Mesothelial cell of epicardium (in vitro differentiated cells): ENCODE measurements around the gene SUPV3L1. TPM values are rescaled to one million over a fixed set of nuclear protein-coding genes. Genes with fewer than 3 reads are reported as not detected.

Experiments
- DNase-seq, 2 experiments: peaks; one replicate each; pipeline ENCODE4 v3.0.0; 2021; ENCODE audit warnings: low spot score in 2 of 2; ENCODE audit not compliant: unreplicated experiment in 2 of 2
- H3K27ac Mint-ChIP-seq: 2 replicates; pipeline ENCODE4 v1.8.0; 2021; ENCODE audit warnings: mixed read lengths
- H3K27me3 Mint-ChIP-seq: 2 replicates; pipeline ENCODE4 v1.8.0; 2021; ENCODE audit warnings: low read depth, mixed read lengths
- H3K36me3 Mint-ChIP-seq: 2 replicates; pipeline ENCODE4 v1.8.0; 2021; ENCODE audit warnings: mixed read lengths
- H3K4me1 Mint-ChIP-seq: 2 replicates; pipeline ENCODE4 v1.8.0; 2021; ENCODE audit warnings: mixed read lengths
- H3K4me3 Mint-ChIP-seq: 2 replicates; pipeline ENCODE4 v1.8.0; 2021; ENCODE audit warnings: mild to moderate bottlenecking, moderate library complexity, mixed read lengths
- H3K9me3 Mint-ChIP-seq: 2 replicates; pipeline ENCODE4 v1.8.0; 2021; ENCODE audit warnings: mixed read lengths
- CTCF ChIP-seq: fragments of 200-600 bp; sonication (generic); IDR thresholded peaks from one replicate; pipeline ENCODE4 v1.5.0; 2021; ENCODE audit warnings: antibody characterized with exemption; ENCODE audit not compliant: unreplicated experiment
- total RNA-seq: library from RNA; stranded (reverse); gene quantifications from 3 replicates; pipeline ENCODE4 v1.2.1, GENCODE V29; 2021

SUPV3L1 gene
- total RNA-seq, 1 donor from 2014 or later, result 38.0 TPM

GRCh38 chr10:69180525-69181204, 631 bp downstream of the SUPV3L1 start:
- no peak for DNase-seq
- peaks cover 21% of the 10 kb centered on the region for H3K4me1 Mint-ChIP-seq
- H3K36me3 Mint-ChIP-seq, result no peaks in the 10 kb centered on the region
- H3K27me3 Mint-ChIP-seq, result no peaks in the 10 kb centered on the region
- H3K4me3 Mint-ChIP-seq, result peak overlapping the region; percentile 95
- H3K27ac Mint-ChIP-seq, result peak overlapping the region; percentile 100
- no peaks in the 10 kb centered on the region for H3K9me3 Mint-ChIP-seq
- no peak for TF ChIP-seq CTCF

DNA sequence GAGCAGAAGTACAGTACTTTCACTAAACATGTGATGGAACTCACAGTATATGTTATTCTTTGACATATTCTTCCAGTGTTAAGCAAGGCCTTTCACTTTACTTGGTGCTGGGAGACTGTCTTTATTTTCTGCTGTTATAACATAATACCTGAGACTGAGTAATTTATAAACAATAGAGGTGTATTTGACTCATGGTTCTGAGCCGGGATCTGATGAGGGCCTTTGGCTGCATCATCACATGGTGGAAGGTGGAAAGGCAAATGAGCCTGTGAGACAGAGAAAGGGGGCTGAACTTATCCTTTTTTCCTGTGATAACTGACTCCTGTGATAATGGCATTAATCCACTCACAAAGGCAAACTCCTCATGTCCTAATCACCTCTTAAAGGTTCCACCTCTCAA, 1.4 kb downstream of the SUPV3L1 start:
- Mint-ChIP-seq H3K27ac (peak overlapping the region; percentile 100), H3K27me3 (no peaks in the 10 kb centered on the region), H3K4me3 (peak overlapping the region; percentile 95), H3K4me1 (peaks cover 21% of the 10 kb centered on the region), H3K9me3 (no peaks in the 10 kb centered on the region), H3K36me3 (no peaks in the 10 kb centered on the region)
- TF ChIP-seq CTCF, result no peak
- DNase-seq, result no peak

DNA sequence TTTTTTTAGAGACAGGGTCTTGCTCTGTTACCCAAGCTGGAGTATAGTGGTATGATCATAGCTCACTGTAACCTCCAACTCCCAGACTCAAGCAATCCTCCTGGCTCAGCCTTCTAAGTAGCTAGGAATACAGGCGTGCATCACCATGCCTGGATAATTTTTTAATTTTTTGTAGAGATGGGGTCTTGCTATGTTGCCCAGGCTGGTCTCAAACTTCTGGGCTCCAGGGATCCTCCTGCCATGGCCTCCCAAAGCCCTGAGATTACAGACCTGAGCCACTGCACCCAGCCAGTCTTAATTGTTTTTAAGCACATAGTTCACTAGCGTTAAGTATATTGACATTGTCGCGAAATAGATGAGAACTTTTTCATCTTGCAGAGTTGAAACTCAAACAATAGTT, 2.0 kb downstream of the SUPV3L1 start:
- H3K9me3 Mint-ChIP-seq, result no peaks in the 10 kb centered on the region
- H3K36me3 Mint-ChIP-seq, result no peaks in the 10 kb centered on the region
- no peak overlapping the region for H3K27ac Mint-ChIP-seq
- no peak for DNase-seq
- no peak overlapping the region for H3K4me3 Mint-ChIP-seq
- H3K27me3 Mint-ChIP-seq, result no peaks in the 10 kb centered on the region
- TF ChIP-seq CTCF, result no peak
- peaks cover 21% of the 10 kb centered on the region for H3K4me1 Mint-ChIP-seq

- no peaks in the 10 kb centered on the region for H3K9me3 Mint-ChIP-seq
- H3K36me3 Mint-ChIP-seq, result peaks cover 12% of the 10 kb centered on the region
- H3K27me3 Mint-ChIP-seq, result no peaks in the 10 kb centered on the region
- no peak overlapping the region for H3K4me3 Mint-ChIP-seq
- peaks cover 2% of the 10 kb centered on the region for H3K4me1 Mint-ChIP-seq
- no peak for TF ChIP-seq CTCF
- H3K27ac Mint-ChIP-seq, result no peak overlapping the region
- no peak for DNase-seq
Observed at GRCh38 chr10:69186524-69186923, 6.5 kb downstream of the SUPV3L1 start.

GRCh38 chr10:69201045-69201444, 21.0 kb downstream of the SUPV3L1 start:
- H3K27me3 Mint-ChIP-seq, result no peaks in the 10 kb centered on the region
- no peaks in the 10 kb centered on the region for H3K4me1 Mint-ChIP-seq
- no peak for TF ChIP-seq CTCF
- H3K36me3 Mint-ChIP-seq, result peaks cover 21% of the 10 kb centered on the region
- H3K27ac Mint-ChIP-seq, result no peak overlapping the region
- no peak for DNase-seq
- no peak overlapping the region for H3K4me3 Mint-ChIP-seq
- no peaks in the 10 kb centered on the region for H3K9me3 Mint-ChIP-seq
